Measurements from ENCODE around the gene CAV1. TPM values are rescaled to one million over a fixed set of nuclear protein-coding genes. Genes with fewer than 3 reads are reported as not detected.
A peak's percentile ranks its signal among the peaks of the same experiment; 100 is the strongest.

The CAV1 gene
- total and polyA plus RNA-seq, 7 donors: 8.8 to 857 (median 328) TPM

GRCh38 chr7:116511552-116512519 lies 13.0 kb upstream of the CAV1 start:
- TF ChIP-seq EP300 (IDR thresholded peaks at IDR 0.05) (no peak), POLR2AphosphoS5 (IDR thresholded peaks at IDR 0.05) (peak in 3 of 4 donors; percentile 28 to 57 (median 56)), POLR2A (IDR thresholded peaks at IDR 0.05) (no peak), CTCF (IDR thresholded peaks at IDR 0.05) (no peak)
- Histone ChIP-seq H3K27ac (peak overlapping the region; percentile 76 to 97 (median 84)), H3K4me1 (peaks cover 0 to 41% (median 18%) of the 10 kb centered on the region in 4 donors), H3K27me3 (no peaks in the 10 kb centered on the region), H3K9me3 (no peaks in the 10 kb centered on the region), H3K4me3 (peak overlapping the region; percentile 10 to 41 (median 36)), H3K36me3 (peaks cover 0 to 6% (median 2%) of the 10 kb centered on the region in 4 donors)
- WGBS, 2 donors: 60 to 64% methylated on average over 12 of the region's 12 CpGs
- intact Hi-C loops (cut with DNase I): no loop called here
- no peak for DNase-seq

- TF ChIP-seq CTCF (IDR thresholded peaks at IDR 0.05): no peak
- TF ChIP-seq EP300 (IDR thresholded peaks at IDR 0.05): no peak
- TF ChIP-seq POLR2AphosphoS5 (IDR thresholded peaks at IDR 0.05): no peak
- no peak for TF ChIP-seq POLR2A (IDR thresholded peaks at IDR 0.05)
- Histone ChIP-seq H3K27me3 (no peaks in the 10 kb centered on the region), H3K27ac (peak overlapping the region; percentile 76 to 97 (median 84)), H3K4me3 (peak overlapping the region in 3 of 4 donors; percentile 34 to 41 (median 39)), H3K9me3 (no peaks in the 10 kb centered on the region), H3K36me3 (no peaks in the 10 kb centered on the region), H3K4me1 (peaks cover 0 to 35% (median 18%) of the 10 kb centered on the region in 4 donors)
- no peak for DNase-seq
- intact Hi-C loops (cut with DNase I): no loop called here
- 50 to 82% methylated on average over 4 of the region's 4 CpGs for whole genome bisulfite sequencing, 2 donors
Observed at GRCh38 chr7:116512520-116513188, 12.2 kb upstream of the CAV1 start.

- no peaks in the 10 kb centered on the region for H3K27me3 ChIP-seq
- peak overlapping the region in 2 of 4 donors; percentile 36 to 42 for H3K27ac ChIP-seq
- TF ChIP-seq POLR2A (IDR thresholded peaks at IDR 0.05) (no peak), EP300 (IDR thresholded peaks at IDR 0.05) (no peak), CTCF (IDR thresholded peaks at IDR 0.05) (no peak), POLR2AphosphoS5 (IDR thresholded peaks at IDR 0.05) (no peak)
- H3K4me3 ChIP-seq: no peak overlapping the region
- no peaks in the 10 kb centered on the region for H3K9me3 ChIP-seq
- H3K36me3 ChIP-seq: no peaks in the 10 kb centered on the region
- no peak for DNase-seq
- intact Hi-C loops (cut with DNase I): no loop called here
- H3K4me1 ChIP-seq: peaks cover 0 to 26% (median 18%) of the 10 kb centered on the region in 4 donors
Observed at GRCh38 chr7:116515584-116515983, 9.3 kb upstream of the CAV1 start.

GRCh38 chr7:116516324-116516723 lies 8.5 kb upstream of the CAV1 start:
- intact Hi-C loops (cut with DNase I): no loop called here
- Histone ChIP-seq H3K27me3 (no peaks in the 10 kb centered on the region), H3K27ac (no peak overlapping the region), H3K4me3 (no peak overlapping the region), H3K9me3 (no peaks in the 10 kb centered on the region), H3K36me3 (no peaks in the 10 kb centered on the region), H3K4me1 (peaks cover 0 to 26% (median 16%) of the 10 kb centered on the region in 4 donors)
- no peak for DNase-seq
- TF ChIP-seq POLR2AphosphoS5 (IDR thresholded peaks at IDR 0.05) (no peak), EP300 (IDR thresholded peaks at IDR 0.05) (no peak), POLR2A (IDR thresholded peaks at IDR 0.05) (no peak), CTCF (IDR thresholded peaks at IDR 0.05) (no peak)
